ENCODE results near the gene STRN.

Gene STRN

GRCh38 chr2:36885605-36886004, 80.7 kb downstream of the STRN start:
- Histone ChIP-seq H3K27ac (ENCODE audit: low read depth, low read length, poor library complexity, severe bottlenecking) (no peak overlapping the region), H3K36me3 (ENCODE audit: insufficient read depth, low read length) (peaks cover 33% of the 10 kb centered on the region; the same call in 1 of the 2 replicates), H3K4me2 (ENCODE audit: low read length) (no peak overlapping the region), H3F3A (ENCODE audit: insufficient read depth, low read length) (no peaks in the 10 kb centered on the region), H3K4me1 (ENCODE audit: insufficient read depth, low read length, severe bottlenecking) (no peaks in the 10 kb centered on the region), H3K9me3 (ENCODE audit: low read length) (no peaks in the 10 kb centered on the region), H3K79me2 (ENCODE audit: insufficient read depth, low read length) (no peaks in the 10 kb centered on the region), H4K20me1 (ENCODE audit: insufficient read depth, low read length) (no peaks in the 10 kb centered on the region), H3K27me3 (ENCODE audit: insufficient read depth, low read length) (no peaks in the 10 kb centered on the region), H3K9ac (ENCODE audit: low read length) (no peak overlapping the region), H2AFZ (ENCODE audit: low read length) (no peak overlapping the region), H3K4me3 (ENCODE audit: low read depth, low read length, poor library complexity, severe bottlenecking) (no peak overlapping the region), H3K9me2 (ENCODE audit: low read depth, low read length) (no peaks in the 10 kb centered on the region)
- TF ChIP-seq EZH2 (IDR thresholded peaks at IDR 0.05; ENCODE audit: borderline replicate concordance, low read length) (no peak), CTCF (IDR thresholded peaks at IDR 0.05; ENCODE audit: low read length) (no peak)

GRCh38 chr2:36882532-36882931, 83.8 kb downstream of the STRN start:
- peaks cover 37% of the 10 kb centered on the region for H3K36me3 ChIP-seq (ENCODE audit: insufficient read depth, low read length)
- no peaks in the 10 kb centered on the region for H3K9me3 ChIP-seq (ENCODE audit: low read length)
- no peak overlapping the region for H3K4me3 ChIP-seq (ENCODE audit: low read depth, low read length, poor library complexity, severe bottlenecking)
- no peak for TF ChIP-seq CTCF (IDR thresholded peaks at IDR 0.05; ENCODE audit: low read length)
- TF ChIP-seq EZH2 (IDR thresholded peaks at IDR 0.05; ENCODE audit: borderline replicate concordance, low read length): no peak
- no peaks in the 10 kb centered on the region for H3K79me2 ChIP-seq (ENCODE audit: insufficient read depth, low read length)
- no peak overlapping the region for H3K9ac ChIP-seq (ENCODE audit: low read length)
- no peak overlapping the region for H3K4me2 ChIP-seq (ENCODE audit: low read length)
- no peaks in the 10 kb centered on the region for H3K9me2 ChIP-seq (ENCODE audit: low read depth, low read length)
- H3K27me3 ChIP-seq (ENCODE audit: insufficient read depth, low read length): no peaks in the 10 kb centered on the region
- H3K4me1 ChIP-seq (ENCODE audit: insufficient read depth, low read length, severe bottlenecking): no peaks in the 10 kb centered on the region
- H3K27ac ChIP-seq (ENCODE audit: low read depth, low read length, poor library complexity, severe bottlenecking): no peak overlapping the region
- H2AFZ ChIP-seq (ENCODE audit: low read length): no peak overlapping the region
- no peaks in the 10 kb centered on the region for H4K20me1 ChIP-seq (ENCODE audit: insufficient read depth, low read length)
- no peaks in the 10 kb centered on the region for H3F3A ChIP-seq (ENCODE audit: insufficient read depth, low read length)

GRCh38 chr2:36881816-36882215, 84.5 kb downstream of the STRN start:
- Histone ChIP-seq H3K4me3 (ENCODE audit: low read depth, low read length, poor library complexity, severe bottlenecking) (no peak overlapping the region), H3K9ac (ENCODE audit: low read length) (no peak overlapping the region), H3K27ac (ENCODE audit: low read depth, low read length, poor library complexity, severe bottlenecking) (no peak overlapping the region), H3F3A (ENCODE audit: insufficient read depth, low read length) (no peaks in the 10 kb centered on the region), H2AFZ (ENCODE audit: low read length) (no peak overlapping the region), H3K9me2 (ENCODE audit: low read depth, low read length) (no peaks in the 10 kb centered on the region), H3K4me1 (ENCODE audit: insufficient read depth, low read length, severe bottlenecking) (no peaks in the 10 kb centered on the region), H3K36me3 (ENCODE audit: insufficient read depth, low read length) (peaks cover 44% of the 10 kb centered on the region), H3K9me3 (ENCODE audit: low read length) (no peaks in the 10 kb centered on the region), H4K20me1 (ENCODE audit: insufficient read depth, low read length) (no peaks in the 10 kb centered on the region), H3K79me2 (ENCODE audit: insufficient read depth, low read length) (no peaks in the 10 kb centered on the region), H3K4me2 (ENCODE audit: low read length) (no peak overlapping the region), H3K27me3 (ENCODE audit: insufficient read depth, low read length) (no peaks in the 10 kb centered on the region)
- TF ChIP-seq EZH2 (IDR thresholded peaks at IDR 0.05; ENCODE audit: borderline replicate concordance, low read length): no peak
- TF ChIP-seq CTCF (IDR thresholded peaks at IDR 0.05; ENCODE audit: low read length): no peak
